Islet precursor cell (in vitro differentiated cells): Measurements from ENCODE around the gene ZNF691.
"Not testable (repeated sequence)": the region's sequence is repeated elsewhere in the genome, so short reads cannot be mapped to it uniquely, and the experiment has no call there.

Source experiments
- DNase-seq: peaks from one replicate; pipeline ENCODE4 v3.0.0-alpha.2; 2018

Gene ZNF691

GRCh38 chr1:42860339-42861013, 14.1 kb downstream of the ZNF691 start:
- DNase-seq, result no peak

- no peak for DNase-seq
Observed at GRCh38 chr1:42861014-42861399, 14.6 kb downstream of the ZNF691 start.

DNA sequence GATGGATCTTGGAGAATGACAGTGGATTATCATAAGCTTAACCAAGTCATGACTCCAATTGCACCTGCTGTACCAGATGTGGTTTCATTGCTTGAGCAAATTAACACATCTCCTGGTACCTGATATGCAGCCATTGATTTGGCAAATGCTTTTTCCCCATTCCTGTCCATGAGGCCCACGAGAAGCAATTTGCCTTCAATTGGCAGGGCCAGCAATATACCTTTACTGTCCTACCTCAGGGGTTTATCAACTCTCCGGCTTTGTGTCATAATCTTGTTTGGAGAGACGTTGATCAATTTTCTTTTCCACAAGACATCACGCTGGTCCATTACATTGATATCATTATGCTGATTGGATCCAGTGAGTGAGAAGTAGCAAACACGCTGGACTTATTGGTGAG, 20.1 kb downstream of the ZNF691 start:
- DNase-seq, result no peak

- not testable (repeated sequence) for DNase-seq
Observed at GRCh38 chr1:42868466-42868865, 22.1 kb downstream of the ZNF691 start.

DNA sequence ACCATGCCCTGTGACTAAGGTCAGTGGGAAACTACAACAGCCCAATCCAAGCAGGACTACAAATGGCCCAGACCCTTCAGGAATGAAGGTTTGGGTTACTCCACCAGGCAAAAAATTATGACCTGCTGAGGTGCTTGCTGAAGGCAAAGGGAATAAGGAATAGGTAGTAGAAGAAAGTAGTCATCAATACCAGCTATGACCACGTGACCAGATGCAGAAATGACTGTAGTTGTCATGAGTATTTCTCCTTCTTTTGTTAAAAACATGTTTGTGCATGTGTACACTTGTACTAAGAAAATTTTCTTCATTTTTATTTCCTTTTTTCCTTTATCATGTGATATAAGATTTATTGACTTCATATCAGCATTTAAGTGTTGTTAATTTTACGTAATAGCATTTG, 22.8 kb downstream of the ZNF691 start:
- DNase-seq, result not testable (repeated sequence)

DNA sequence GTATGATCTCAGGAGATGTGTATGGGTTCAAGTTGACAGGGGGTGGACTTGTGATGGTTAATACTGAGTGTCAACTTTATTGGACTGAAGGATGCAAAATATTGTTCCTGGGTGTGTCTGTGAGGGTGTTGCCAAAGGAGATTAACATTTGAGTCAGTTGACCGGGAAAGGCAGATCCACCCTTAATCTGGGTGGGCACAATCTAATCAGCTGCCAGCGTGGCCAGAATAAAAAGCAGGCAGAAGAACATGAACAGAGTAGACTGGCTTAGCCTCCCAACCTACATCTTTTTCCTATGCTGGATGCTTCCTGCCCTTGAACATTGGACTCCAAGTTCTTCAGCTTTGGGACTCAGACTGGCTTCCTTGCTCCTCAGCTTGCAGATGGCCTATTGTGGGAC, 23.3 kb downstream of the ZNF691 start:
- DNase-seq, result not testable (repeated sequence)

DNA sequence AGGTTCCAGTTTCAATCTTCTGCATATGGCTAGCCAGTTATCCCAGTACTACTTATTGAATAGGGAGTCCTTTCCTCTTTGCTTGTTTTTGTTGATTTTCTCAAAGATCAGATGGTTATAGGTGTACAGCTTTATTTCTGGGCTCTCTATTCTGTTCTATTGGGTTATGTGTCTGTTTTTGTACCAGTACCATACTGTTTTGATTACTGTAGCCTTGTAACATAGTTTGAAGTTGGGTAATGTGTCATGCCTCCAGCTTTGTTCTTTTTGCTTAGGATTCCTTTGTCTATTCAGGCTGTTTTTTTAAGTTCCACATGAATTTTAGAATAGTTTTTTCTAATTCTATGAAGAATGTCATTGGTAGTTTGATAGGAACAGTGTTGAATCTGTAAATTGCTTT, 26.7 kb downstream of the ZNF691 start:
- DNase-seq, result not testable (repeated sequence)

GRCh38 chr1:42873670-42874069, 27.3 kb downstream of the ZNF691 start:
- no peak for DNase-seq

GRCh38 chr1:42876009-42876408, 29.6 kb downstream of the ZNF691 start:
- no peak for DNase-seq

GRCh38 chr1:42877380-42877779, 31.0 kb downstream of the ZNF691 start:
- no peak for DNase-seq

DNA sequence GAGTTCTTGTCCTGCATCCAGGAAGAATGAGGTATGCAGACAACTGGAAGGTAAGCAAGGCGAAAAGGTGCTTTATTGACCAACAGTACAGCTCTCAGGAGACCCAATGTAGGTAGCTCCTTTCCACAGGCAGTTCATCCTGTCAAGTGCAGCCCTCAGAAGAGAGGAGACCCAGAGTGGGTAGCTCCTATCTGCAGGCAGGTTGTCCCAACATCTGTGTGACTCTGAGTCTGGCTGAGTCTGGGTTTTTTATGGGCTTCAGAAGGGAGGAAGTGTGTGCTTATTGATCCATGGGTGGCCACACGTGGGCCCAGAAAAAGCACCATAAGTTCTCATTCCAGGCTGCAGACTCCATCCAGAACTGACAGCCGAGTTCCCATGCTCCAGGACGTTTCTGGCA, 34.0 kb downstream of the ZNF691 start:
- no peak for DNase-seq

DNA sequence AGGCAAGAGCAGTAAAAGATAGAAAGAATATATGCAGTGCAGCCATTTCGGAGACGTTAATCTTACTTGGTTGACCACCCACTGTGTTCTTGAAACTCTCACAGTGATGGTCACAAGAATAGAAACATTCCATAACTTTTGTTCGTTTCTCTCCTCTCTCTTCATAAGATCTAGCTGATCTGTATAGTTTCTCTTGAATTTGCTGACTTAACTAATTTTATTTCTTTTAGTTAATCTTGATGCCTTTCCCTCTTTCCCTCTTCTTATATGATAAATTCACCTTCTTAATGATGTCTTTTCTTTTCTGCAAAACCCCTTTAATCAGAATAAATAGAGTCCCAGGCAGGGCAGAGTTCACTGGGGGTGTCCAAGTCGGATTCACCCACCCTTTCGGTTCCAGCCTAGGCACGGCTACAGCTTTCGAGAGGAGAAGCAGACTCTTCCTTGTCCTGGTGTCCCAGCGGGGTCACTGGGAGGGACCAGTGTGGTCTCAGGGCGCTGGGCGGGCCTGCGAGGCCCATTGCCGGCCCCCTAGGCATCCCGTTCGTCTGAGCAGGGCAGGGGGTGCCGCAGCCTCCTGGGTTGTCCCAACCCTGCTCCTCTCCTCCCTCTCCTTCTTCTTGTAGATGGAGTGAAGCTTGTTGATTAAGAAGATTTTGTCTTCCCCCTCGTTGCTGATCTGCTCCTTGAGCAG, 39.8 kb downstream of the ZNF691 start:
- DNase-seq, result no peak

GRCh38 chr1:42886800-42887199, 40.4 kb downstream of the ZNF691 start:
- DNase-seq, result no peak

- no peak for DNase-seq
Observed at GRCh38 chr1:42887366-42887765, 41.0 kb downstream of the ZNF691 start.

- DNase-seq, result no peak
Observed at GRCh38 chr1:42888013-42888633, 41.7 kb downstream of the ZNF691 start.

GRCh38 chr1:42889264-42889663, 42.9 kb downstream of the ZNF691 start:
- no peak for DNase-seq

- DNase-seq, result no peak
Observed at GRCh38 chr1:42891465-42892138, 45.2 kb downstream of the ZNF691 start.

DNA sequence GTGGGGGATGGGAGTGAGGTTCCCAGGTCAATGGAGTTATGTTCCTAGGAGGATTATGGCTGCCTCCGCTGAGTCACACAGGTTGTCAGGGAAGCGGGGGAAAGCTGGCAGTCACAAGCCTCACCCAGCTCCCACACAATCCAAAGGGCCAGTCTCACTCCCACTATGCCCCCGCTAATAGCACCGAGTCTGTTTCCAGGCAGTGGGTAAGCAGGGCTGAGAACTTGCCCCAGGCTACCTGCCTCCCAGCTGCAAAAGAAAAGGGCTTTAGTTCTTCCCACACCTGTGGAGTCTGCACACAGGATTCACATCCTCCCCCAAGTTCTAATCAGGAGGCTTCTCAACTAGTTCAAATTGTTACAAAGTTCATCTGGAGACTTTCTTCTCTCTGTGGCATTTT, 53.5 kb downstream of the ZNF691 start:
- DNase-seq, result not testable (repeated sequence)
